OCI-LY7 (cell line): ENCODE measurements around the gene MTHFD1L. TPM values are rescaled to one million over a fixed set of nuclear protein-coding genes. Genes with fewer than 3 reads are reported as not detected.
A peak's percentile ranks its signal among the peaks of the same experiment; 100 is the strongest.
"Not testable (repeated sequence)": the region's sequence is repeated elsewhere in the genome, so short reads cannot be mapped to it uniquely, and the experiment has no call there.

Source experiments
- Bru-seq: library from RNA; stranded (reverse); fragments of 400-500 nt; gene quantifications from one replicate; lab custom pipeline; 2021; lab: Mats Ljungman, UMichigan
- BruChase-seq, 2 experiments: library from RNA; stranded (reverse); fragments of 400-500 nt; gene quantifications; one replicate each; lab custom pipeline; 2021; lab: Mats Ljungman, UMichigan
- BruUV-seq: library from RNA; stranded (reverse); fragments of 400-500 nt; replicated peaks from 2 replicates; lab custom pipeline; 2021; lab: Mats Ljungman, UMichigan
- CTCF ChIA-PET: fragments of 300-600 bp; sonication (Branson Sonifier 250); formaldehyde crosslinking; loops from one replicate; lab custom pipeline; 2022; ENCODE audit warnings: antibody characterized with exemption; ENCODE audit not compliant: unreplicated experiment; lab: Charles Lee
- POLR2A ChIA-PET: fragments of 300-600 bp; sonication (Branson Sonifier 250); formaldehyde crosslinking; loops from one replicate; lab custom pipeline; 2022; ENCODE audit warnings: antibody characterized with exemption; lab: Charles Lee
- DNase-seq: peaks from one replicate; pipeline ENCODE4 v3.0.0-alpha.2; 2015; ENCODE audit warnings: low spot score
- H2AFZ ChIP-seq: fragments of 200-600 bp; sonication (generic), shearing (Covaris generic); 2 replicates; pipeline ENCODE4 v1.6.1; 2014; ENCODE audit warnings: mild to moderate bottlenecking, antibody characterized with exemption, low read length, moderate library complexity
- H3K27ac ChIP-seq: fragments of 200-600 bp; sonication (generic); 2 replicates; pipeline ENCODE4 v1.5.1; 2014; ENCODE audit warnings: mixed run types, low read depth, mild to moderate bottlenecking, moderate library complexity, low read length, inconsistent platforms; ENCODE audit not compliant: poor library complexity, severe bottlenecking
- H3K36me3 ChIP-seq: fragments of 200-600 bp; sonication (generic); 2 replicates; pipeline ENCODE4 v1.6.1; 2014; ENCODE audit warnings: mild to moderate bottlenecking, antibody characterized with exemption, low read length, moderate library complexity, mixed read lengths; ENCODE audit not compliant: insufficient read depth
- H3K4me1 ChIP-seq: fragments of 200-600 bp; sonication (generic); 2 replicates; pipeline ENCODE4 v1.5.1; 2014; ENCODE audit warnings: mild to moderate bottlenecking, low read length; ENCODE audit not compliant: insufficient read depth, poor library complexity, severe bottlenecking
- H3K4me2 ChIP-seq: fragments of 200-600 bp; sonication (generic); 2 replicates; pipeline ENCODE4 v1.6.1; 2014; ENCODE audit warnings: mild to moderate bottlenecking, low read length
- H3K4me3 ChIP-seq: fragments of 200-600 bp; sonication (generic); 2 replicates; pipeline ENCODE4 v1.5.1; 2014; ENCODE audit warnings: mild to moderate bottlenecking, low read depth, low read length; ENCODE audit not compliant: poor library complexity, severe bottlenecking
- H3K79me2 ChIP-seq: fragments of 200-600 bp; sonication (generic); 2 replicates; pipeline ENCODE4 v1.6.1; 2016; ENCODE audit warnings: low read depth, mild to moderate bottlenecking, low read length, moderate library complexity, mixed read lengths; ENCODE audit not compliant: insufficient read depth
- H3K9me2 ChIP-seq: fragments of 200-600 bp; sonication (generic); 2 replicates; pipeline ENCODE4 v1.6.1; 2016; ENCODE audit warnings: mild to moderate bottlenecking, low read length, mixed read lengths; ENCODE audit not compliant: insufficient read depth
- H3K9me3 ChIP-seq: fragments of 200-600 bp; sonication (generic); 2 replicates; pipeline ENCODE4 v1.6.1; 2014; ENCODE audit warnings: mild to moderate bottlenecking, mixed run types, low read length, mixed read lengths
- H4K20me1 ChIP-seq: fragments of 200-600 bp; sonication (generic); 2 replicates; pipeline ENCODE4 v1.6.1; 2014; ENCODE audit warnings: mild to moderate bottlenecking, antibody characterized with exemption, low read length, moderate library complexity, mixed read lengths; ENCODE audit not compliant: insufficient read depth
- CTCF ChIP-seq: fragments of 200-600 bp; sonication (generic); conservative IDR thresholded peaks from 2 replicates; pipeline ENCODE4 v1.5.1; 2014; ENCODE audit warnings: mild to moderate bottlenecking, antibody characterized with exemption, low read length, moderate library complexity, mixed read lengths
- EZH2phosphoT487 ChIP-seq: fragments of 200-600 bp; sonication (generic); IDR thresholded peaks from 2 replicates; pipeline ENCODE4 v1.6.1; 2018; ENCODE audit warnings: low read depth, borderline replicate concordance, mild to moderate bottlenecking, mixed run types, antibody characterized with exemption, low read length, moderate library complexity, mixed read lengths
- intact Hi-C: fragments of 100-400 bp; cut with micrococcal nuclease; formaldehyde crosslinking; loops from one replicate; pipeline ENCODE4 v1.10.0; 2022; ENCODE audit not compliant: unreplicated experiment
- long read RNA-seq: library from polyadenylated mRNA; stranded (forward); transcript quantifications from one replicate; pipeline ENCODE4 v2.0.0, GENCODE V29; 2022
- total RNA-seq, 2 experiments: library from RNA; depleted of rRNA in 1 of 2; stranded (reverse); fragments of >200 nt in 1 of 2; shearing (Covaris generic) in 1 of 2; gene quantifications; 2 replicates each; pipeline ENCODE4 v1.2.3, GENCODE V29; 2014 to 2022

MTHFD1L gene
- 59.6 and 68.4 TPM in 2 replicates for total RNA-seq (2014; rRNA removed; shearing (Covaris generic))
- total RNA-seq (2022) = 129 and 144 TPM in 2 replicates
- percentile 89 among the genes with signal in this experiment for Bru-seq, nascent RNA
- BruChase-seq, experiment 1, labeled RNA remaining after a 6-hour chase = percentile 86 among the genes with signal in this experiment
- BruChase-seq, experiment 2, labeled RNA remaining after a 2-hour chase = percentile 82 among the genes with signal in this experiment
- long read RNA-seq, transcript MTHFD1L-211 (28 exons, 3,475 nt) = major isoform, 25 of 94 reads
- long read RNA-seq, transcript MTHFD1L-203 (28 exons, 3,604 nt) = minor isoform, 22 of 94 reads
- long read RNA-seq, partial matches to known transcripts = 17 of 94 reads
- long read RNA-seq, other reads (novel, unspliced or antisense) = 29 of 94 reads

- Histone ChIP-seq H4K20me1 (peaks cover 10% of the 10 kb centered on the region; the same call in 1 of the 2 replicates), H3K4me3 (peak within 1 kb of the TSS; percentile 96), H2AFZ (peak within 1 kb of the TSS; percentile 78), H3K27ac (peak within 1 kb of the TSS; percentile 61), H3K4me1 (peaks cover 14% of the 10 kb centered on the region), H3K9me3 (no peaks in the 10 kb centered on the region), H3K79me2 (peaks cover 44% of the 10 kb centered on the region), H3K4me2 (peak within 1 kb of the TSS; percentile 87), H3K9me2 (no peaks in the 10 kb centered on the region), H3K36me3 (peaks cover 33% of the 10 kb centered on the region)
- POLR2A ChIA-PET = interaction anchor here (0.7 to 1.1 kb wide), 8 partner anchors 10 to 1321 kb away, joined by 3 to 12 read pairs (median 5); no protein-coding TSS in a partner anchor
- intact Hi-C loops = loop anchor here (10.0 kb wide), 1 partner anchor 261 kb away; no protein-coding TSS in a partner anchor
- CTCF ChIA-PET = interaction anchor here (0.5 to 0.6 kb wide), 2 partner anchors 37 to 811 kb away, joined by 3 read pairs; no protein-coding TSS in a partner anchor
- DNase-seq = peak; percentile 91
- no peak for TF ChIP-seq EZH2phosphoT487
- peak; percentile 75 for TF ChIP-seq CTCF
- BruUV-seq = no TSS peak
Measured at GRCh38 chr6:150865406-150866146, at the start of gene MTHFD1L. MTHFD1L (plus strand) TSS chr6:150865702; CDS start chr6:150865823, 121 bp downstream.

GRCh38 chr6:150816554-150816953 lies 48.9 kb upstream of the MTHFD1L start:
- DNase-seq, H3K4me3 ChIP-seq, H3K27ac ChIP-seq, BruUV-seq, H2AFZ ChIP-seq, H3K4me2 ChIP-seq, H3K36me3 ChIP-seq, H3K79me2 ChIP-seq, intact Hi-C loops, H4K20me1 ChIP-seq, H3K4me1 ChIP-seq, H3K9me2 ChIP-seq, H3K9me3 ChIP-seq: not testable (repeated sequence)
- ChIA-PET POLR2A (interaction anchor here (1.4 to 3.7 kb wide), 2 partner anchors 397 to 418 kb away, joined by 3 to 13 read pairs; no protein-coding TSS in a partner anchor), CTCF (interaction anchor here (3.1 kb wide), 1 partner anchor 130 kb away, joined by 10 read pairs; no protein-coding TSS in a partner anchor)

- Histone ChIP-seq H3K4me2 (no peak overlapping the region), H4K20me1 (no peaks in the 10 kb centered on the region), H3K4me1 (no peaks in the 10 kb centered on the region), H3K79me2 (no peaks in the 10 kb centered on the region), H3K27ac (no peak overlapping the region), H3K9me3 (no peaks in the 10 kb centered on the region), H3K36me3 (no peaks in the 10 kb centered on the region), H3K9me2 (no peaks in the 10 kb centered on the region), H2AFZ (no peak overlapping the region), H3K4me3 (no peak overlapping the region)
- no TSS peak for BruUV-seq
- TF ChIP-seq CTCF (no peak), EZH2phosphoT487 (no peak)
- intact Hi-C loops = no loop called here
- CTCF ChIA-PET = no interaction called here
- POLR2A ChIA-PET = interaction anchor here (0.6 kb wide), 1 partner anchor 35 kb away, joined by 3 read pairs; no protein-coding TSS in a partner anchor
- no peak for DNase-seq
Measured at GRCh38 chr6:150822932-150823331, 42.6 kb upstream of the MTHFD1L start.
